Suppressor macrophage (primary cell): Measurements from ENCODE around the gene IFRD2.
"Not testable (repeated sequence)": the region's sequence is repeated elsewhere in the genome, so short reads cannot be mapped to it uniquely, and the experiment has no call there.

ENCODE experiments used
- DNase-seq, 4 experiments: peaks; one replicate each; pipeline ENCODE4 v3.0.0-alpha.2; 2020 to 2022

Gene IFRD2

DNA sequence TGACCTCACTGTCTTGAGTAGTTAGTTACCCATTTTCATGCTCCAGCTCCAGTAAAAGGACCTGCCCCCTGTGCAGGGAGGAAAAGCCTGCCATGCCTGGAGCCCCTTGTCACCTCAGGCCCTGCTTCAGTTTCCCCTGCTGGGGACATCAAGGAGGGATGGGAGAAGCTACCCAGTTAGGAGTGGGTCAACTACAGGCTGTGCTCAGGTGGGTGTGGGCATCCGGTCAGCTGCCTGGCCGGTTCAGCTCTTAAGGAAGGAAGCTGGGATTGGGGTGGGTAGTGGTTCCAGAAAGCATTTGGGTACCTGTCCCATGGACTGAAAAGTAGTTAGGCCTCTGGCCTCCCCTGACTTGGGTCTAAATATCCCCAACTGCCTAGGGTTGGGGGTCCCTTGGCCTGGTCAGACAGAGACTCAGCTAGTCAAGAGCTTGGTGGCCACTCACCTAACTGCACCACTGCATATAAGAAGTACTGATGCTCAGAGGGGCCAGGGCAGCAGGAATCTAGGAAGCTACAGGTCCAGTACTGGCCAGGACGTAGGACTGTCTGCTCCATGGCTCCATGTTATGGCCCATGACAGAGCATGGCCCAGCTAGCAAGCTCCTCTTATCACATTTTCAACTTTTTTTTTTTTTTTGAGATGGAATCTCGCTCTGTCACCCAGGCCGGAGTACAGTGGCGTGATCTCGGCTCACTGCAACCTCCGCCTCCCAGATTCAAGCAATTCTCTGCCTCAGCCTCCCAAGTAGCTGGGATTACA is 12.8 kb downstream of the IFRD2 start:
- DNase-seq = no peak

DNA sequence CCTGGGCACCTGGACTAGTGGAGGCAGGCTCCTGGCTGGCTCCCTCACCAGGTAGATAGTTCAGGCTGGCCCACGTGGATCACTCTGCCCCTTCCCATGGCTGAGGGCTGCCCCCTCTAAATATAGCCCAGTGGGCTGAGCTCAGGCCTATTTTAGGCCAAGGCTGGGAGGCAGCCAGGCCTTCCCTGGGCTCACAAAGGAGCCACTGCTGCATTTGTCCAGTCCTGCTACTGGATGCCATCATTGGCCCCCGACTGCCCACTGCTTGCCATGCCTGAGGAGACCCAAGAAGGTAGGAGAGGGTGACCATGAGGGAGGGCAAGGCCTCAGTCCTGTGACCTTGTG is 13.4 kb downstream of the IFRD2 start, which contains the start of gene LSMEM2:
Gene LSMEM2, plus strand, starts transcription at position 208 of the 345 bp plus-strand sequence. Its CDS starts 27 bp downstream, at position 235.
- no peak for DNase-seq

DNA sequence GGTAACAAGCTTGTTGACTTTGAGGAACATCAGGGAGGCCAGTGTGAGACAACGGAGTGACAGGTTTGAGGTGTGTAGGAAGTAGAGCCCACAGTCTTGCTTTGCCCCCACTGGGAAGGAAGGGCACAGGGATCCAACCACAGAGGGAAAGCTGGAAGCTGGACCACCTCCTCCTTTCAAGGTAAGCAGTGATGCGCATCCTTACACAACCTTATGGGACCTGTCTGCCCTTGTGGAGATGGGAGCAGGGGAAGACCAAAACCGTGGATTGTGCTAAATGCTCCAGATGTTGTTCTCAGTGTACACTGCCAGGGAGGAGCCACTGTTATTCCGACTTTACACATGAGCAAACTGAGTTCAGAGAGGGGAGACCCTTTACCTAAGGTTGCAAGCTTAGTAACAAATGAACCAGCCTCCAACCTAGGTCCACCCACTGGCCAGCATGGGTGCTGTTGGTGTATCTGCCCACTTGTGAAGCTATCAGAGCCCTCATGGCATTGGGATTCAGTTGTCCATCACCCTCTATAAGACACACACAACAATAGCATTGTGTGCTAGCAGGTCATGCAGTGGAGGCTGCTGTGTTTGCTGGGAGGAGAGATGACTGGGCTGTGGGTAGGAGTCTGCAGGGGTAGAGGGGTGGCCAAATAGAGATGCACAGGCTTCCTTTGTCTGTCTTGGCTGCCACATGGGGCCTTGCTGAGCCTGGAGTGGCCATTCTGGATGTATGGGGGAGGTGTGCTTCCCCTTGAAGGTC is 13.9 kb downstream of the IFRD2 start:
- DNase-seq = no peak

DNA sequence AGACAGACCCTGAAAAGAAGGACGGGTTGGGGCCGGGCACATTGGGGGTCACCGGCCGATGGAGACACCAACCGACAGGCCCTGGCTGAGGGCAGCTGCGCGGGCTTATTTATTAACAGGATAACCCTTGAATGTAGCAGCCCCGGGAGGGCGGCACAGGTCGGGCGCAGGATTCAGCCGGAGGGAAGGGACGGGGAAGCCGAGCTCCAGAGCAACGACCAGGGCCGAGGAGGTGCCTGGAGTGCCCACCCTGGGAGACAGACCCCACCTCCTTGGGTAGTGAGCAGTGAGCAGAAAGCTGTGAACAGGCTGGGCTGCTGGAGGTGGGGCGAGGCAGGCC is 15.5 kb downstream of the IFRD2 start:
- no peak for DNase-seq

DNA sequence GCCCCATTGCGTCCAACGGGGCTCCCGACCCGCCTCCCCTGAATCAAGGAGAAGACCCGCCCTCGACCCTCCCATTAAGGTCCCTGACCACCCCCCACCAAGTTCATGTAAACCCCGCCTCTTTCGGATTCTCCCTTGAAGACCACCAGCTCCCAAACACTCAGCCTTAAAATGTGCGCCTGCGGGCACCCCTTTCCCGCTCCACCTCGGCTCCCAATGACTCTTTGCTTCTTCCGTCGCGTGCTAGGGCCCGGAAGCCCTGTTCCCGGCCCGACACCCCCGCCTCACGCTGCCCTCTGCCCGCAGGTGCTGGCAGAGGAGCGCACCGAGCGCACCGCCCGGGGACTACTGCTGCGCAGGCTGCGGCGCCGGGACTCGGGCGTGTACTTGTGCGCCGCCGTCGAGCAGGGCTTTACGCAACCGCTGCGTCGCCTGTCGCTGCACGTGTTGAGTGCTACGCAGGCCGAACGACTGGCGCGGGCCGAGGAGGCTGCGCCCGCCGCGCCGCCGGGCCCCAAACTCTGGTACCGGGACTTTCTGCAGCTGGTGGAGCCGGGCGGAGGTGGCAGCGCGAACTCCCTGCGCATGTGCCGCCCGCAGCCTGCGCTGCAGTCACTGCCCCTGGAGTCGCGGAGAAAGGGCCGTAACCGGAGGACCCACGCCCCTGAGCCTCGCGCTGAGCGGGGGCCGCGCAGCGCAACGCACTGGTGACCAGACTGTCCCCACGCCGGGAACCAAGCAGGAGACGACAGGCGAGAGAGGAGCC is 16.1 kb downstream of the IFRD2 start:
- peak in 3 of 4 experiments; percentile 32 to 53 (median 42) for DNase-seq

DNA sequence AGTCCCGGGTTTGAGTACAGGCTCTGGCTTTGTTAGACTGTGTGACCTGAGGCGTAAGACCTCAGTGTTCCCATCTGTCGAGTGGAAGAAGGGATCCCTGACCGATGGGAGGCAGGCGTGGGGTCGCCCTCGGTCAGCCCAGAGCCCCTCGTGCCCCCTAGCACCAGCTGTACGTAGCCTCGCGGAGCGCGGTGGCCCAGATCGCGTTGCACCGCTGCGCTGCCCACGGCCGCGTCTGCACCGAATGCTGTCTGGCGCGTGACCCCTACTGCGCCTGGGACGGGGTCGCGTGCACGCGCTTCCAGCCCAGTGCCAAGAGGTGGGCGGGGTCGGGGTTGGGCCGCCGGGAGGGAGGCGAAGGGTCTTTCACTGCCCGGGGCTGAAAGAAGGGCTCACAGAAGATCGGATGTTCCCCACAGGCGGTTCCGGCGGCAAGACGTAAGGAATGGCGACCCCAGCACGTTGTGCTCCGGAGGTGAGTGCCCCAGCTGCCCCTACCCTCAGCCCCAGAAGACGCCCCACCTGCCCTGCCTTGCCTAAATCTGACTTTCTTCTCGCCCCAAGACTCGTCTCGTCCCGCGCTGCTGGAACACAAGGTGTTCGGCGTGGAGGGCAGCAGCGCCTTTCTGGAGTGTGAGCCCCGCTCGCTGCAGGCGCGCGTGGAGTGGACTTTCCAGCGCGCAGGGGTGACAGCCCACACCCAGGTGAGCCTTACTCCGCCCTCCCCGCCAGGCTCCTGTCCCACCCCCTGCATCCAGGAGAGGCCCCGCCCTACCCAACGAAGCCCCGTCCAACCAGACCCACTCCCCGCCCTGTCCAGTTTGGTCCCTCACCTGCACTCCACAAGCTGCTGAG is 16.9 kb downstream of the IFRD2 start:
- DNase-seq = peak in 1 of 4 experiments; percentile 38

DNA sequence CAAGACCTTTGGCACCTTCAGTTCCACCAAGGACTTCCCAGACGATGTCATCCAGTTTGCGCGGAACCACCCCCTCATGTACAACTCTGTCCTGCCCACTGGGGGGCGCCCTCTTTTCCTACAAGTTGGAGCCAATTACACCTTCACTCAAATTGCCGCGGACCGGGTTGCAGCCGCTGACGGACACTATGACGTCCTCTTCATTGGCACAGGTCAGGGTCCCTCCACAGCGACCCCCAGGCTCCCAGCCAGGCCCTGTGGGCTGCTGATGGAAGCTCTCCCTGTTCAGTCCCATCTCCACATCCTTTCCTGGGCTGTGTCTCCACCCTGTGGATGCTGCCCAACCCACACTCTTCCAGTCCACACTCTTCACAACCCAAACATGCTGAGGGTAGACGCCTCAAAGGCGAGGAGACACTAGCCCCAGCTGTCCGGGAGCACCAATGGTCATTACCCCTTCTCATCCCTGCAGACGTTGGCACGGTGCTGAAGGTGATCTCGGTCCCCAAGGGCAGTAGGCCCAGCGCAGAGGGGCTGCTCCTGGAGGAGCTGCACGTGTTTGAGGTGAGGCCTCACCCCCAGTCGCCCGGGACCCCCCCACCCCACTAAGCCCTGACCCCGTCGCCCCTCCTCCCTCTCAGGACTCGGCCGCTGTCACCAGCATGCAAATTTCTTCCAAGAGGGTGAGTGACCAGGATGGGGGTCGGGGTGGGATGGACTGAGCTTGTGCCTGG is 17.7 kb downstream of the IFRD2 start:
- peak; percentile 36 to 86 (median 63) for DNase-seq

DNA sequence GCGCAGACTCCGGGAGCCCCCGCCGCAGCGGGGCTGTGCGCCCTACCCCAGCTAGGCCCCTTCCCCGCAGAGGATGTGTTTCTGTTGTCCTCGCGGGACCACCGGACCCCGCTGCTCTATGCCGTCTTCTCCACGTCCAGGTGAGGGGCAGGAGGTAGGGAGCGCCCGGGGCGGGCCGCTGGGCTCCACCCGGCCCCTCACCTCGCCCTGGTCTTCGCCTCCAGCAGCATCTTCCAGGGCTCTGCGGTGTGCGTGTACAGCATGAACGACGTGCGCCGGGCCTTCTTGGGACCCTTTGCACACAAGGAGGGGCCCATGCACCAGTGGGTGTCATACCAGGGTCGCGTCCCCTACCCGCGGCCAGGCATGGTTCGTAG is 18.6 kb downstream of the IFRD2 start:
- no peak for DNase-seq

DNA sequence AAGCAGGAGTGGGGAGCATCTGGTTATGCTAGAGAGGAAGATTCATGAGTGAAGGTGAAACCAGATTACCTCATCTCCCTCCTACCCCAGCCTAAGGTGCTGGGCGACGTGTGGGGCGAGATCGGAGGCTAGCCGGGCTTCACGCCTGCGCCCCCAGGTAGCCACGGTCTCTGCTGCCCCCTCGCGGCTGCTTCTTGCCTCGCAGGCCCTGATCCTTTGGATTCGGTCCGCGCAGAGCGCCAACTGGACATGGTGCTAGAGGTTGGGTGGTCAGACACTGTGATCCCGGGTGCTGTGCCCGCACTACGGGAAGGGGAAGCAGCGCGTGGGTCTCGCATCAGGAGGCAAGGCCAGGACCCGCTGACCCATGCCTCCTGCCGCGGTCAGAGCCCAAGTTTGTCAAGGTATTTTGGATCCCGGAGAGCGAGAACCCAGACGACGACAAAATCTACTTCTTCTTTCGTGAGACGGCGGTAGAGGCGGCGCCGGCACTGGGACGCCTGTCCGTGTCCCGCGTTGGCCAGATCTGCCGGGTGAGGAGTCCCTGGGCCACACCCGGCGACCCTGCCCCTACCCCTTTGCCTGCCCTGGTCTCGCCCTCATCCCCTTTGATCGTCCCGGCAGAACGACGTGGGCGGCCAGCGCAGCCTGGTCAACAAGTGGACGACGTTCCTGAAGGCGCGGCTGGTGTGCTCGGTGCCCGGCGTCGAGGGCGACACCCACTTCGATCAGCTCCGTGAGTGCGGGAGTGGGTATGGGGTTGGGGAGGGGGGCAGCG is 19.1 kb downstream of the IFRD2 start:
- DNase-seq = peak; percentile 84 to 96 (median 92)

DNA sequence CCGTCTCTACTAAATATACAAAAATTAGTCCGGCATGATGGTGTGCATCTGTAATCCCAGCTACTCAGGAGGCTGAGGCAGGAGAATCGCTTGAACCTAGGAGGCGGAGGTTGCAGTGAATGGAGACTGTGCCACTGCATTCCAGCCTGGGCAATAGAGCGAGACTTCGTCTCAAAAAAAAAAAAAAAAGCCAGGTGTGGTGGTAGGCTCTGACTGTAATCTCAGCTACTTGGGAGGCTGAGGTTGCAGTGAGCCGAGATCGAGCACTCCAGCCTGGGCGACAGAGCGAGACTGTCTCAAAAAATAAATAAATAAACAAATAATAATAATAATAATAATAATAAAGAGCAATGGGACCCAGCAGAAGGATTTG is 19.7 kb downstream of the IFRD2 start:
- not testable (repeated sequence) for DNase-seq

DNA sequence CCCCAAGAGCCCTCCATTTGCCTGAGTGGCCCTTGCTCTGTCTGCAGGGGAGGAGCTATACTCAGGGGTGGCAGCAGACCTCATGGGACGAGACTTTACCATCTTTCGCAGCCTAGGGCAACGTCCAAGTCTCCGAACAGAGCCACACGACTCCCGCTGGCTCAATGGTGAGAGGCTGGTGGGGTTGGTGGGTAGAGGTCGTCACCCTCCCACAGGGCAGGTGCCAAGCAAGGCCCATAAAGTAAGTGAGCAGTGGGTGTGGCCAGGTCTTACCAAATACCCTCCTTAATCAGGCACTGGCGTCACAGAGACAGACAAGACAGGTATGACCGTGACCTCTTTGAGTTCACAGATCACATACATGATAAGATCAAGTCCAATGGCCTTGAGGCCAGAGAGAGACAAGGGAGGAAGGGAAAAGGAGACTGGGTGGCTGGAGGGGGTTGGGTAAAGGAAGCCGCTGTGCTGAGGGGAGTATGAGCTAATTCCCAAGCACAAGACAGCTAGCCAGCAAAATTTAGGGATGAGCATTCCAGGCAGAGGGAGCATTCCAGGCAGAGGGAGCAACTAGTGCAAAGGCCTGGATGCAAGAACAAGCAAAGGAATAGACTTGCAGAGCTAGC is 20.8 kb downstream of the IFRD2 start:
- DNase-seq = no peak

DNA sequence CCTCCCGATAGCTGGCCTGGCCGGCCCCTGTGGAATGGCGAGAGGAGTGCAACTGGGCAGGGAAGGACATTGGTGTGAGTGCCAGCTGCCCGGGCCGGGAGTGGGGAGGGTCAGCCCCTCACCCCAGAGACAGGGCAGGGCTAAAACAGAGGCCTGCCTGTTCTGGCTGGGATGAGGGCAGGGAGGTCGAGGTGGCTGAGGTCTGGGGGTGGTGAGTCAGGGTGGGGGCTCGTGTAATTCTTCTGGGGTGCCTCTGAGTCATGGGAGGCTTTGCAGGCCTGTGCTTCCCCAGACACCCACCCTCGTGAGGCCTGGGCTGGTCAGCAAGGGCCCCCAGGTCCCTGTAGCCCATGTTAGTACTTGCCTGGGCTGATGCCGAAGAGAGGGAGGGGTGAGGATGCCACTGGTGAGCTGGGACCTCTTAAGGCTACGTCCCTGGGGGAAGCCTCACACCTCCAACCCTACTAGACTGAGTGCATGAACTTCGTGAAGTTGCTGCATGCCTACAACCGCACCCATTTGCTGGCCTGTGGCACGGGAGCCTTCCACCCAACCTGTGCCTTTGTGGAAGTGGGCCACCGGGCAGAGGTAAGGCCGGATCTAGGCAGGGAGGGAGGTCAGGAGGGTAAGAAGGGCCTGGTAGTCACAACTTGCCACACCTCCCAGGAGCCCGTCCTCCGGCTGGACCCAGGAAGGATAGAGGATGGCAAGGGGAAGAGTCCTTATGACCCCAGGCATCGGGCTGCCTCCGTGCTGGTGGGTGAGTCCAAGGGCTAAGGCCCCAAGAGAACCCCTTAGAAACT is 21.6 kb downstream of the IFRD2 start:
- no peak for DNase-seq

DNA sequence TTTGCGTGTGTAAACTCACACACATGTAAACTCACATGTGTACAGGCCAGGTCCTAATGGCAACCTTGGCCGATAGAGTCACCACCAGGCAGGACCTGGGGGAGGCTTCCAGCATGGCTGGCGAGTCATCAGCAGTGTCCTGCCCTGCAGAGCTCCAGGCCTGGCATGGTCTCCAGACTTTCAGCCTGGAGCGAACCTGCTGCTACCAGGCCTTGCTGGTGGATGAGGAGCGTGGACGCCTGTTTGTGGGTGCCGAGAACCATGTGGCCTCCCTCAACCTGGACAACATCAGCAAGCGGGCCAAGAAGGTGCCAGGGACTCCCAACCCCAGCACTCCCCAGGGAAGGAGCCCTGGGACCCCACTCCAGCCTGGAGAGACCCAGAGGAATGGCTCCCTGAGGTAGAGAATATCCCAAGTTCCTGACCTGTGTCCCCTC is 22.2 kb downstream of the IFRD2 start:
- DNase-seq = no peak

DNA sequence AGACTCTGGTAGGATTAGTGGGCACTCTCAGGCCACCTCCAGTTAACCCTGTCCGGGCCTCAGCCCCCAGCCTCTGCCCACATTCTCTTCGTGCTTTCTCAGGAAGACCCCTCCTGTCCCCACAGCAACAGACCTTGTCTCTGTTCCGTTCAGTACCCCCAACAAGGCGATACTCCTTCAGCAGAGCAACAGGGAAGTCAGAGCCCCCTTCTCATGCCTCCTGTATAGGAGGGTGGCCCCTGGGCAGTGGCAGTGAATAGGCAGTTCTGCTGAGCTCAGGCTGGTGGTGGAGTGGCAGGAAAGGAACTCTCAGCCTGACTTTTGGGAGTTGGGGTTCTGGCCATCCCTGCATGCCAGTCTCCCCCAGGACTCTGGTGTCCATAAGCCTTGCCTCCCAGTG is 22.8 kb downstream of the IFRD2 start:
- DNase-seq = no peak

DNA sequence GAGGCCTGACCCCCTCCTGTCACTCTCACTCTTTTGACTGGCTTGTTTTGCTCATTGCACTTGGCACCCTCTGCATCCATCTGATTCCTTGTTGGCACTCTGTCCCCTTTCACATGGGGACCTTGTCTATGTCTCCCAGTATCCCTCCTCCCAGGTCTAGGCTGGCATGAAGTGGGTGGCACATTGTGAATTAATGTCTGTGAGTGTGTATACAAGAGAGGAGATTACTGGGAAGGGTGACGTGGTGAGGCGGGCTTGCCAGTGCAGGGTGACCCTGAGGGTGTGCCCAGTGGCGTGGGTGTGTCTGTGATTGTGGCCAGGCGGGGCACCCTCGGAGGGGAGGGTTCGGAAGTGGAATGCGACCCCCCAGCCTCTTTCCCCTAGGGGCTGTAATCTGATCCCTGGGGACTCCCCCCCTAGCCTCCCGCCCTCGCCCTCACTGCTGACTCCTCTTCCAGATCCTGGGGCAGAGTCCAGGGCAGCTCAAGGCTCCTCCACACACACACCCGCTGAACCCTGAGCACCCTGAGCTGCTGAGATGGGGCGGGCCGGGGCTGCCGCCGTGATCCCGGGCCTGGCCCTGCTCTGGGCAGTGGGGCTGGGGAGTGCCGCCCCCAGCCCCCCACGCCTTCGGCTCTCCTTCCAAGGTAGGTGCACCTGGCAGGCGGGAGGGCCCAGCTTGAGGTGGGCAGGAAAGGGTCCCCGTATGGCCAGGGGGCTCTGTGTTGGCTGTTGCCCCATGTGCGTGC is 23.4 kb downstream of the IFRD2 start, which contains the start of gene SEMA3B:
Gene SEMA3B, plus strand, starts transcription at position 445 of the 749 bp plus-strand sequence. Its CDS starts 94 bp downstream, at position 539.
- no peak for DNase-seq

DNA sequence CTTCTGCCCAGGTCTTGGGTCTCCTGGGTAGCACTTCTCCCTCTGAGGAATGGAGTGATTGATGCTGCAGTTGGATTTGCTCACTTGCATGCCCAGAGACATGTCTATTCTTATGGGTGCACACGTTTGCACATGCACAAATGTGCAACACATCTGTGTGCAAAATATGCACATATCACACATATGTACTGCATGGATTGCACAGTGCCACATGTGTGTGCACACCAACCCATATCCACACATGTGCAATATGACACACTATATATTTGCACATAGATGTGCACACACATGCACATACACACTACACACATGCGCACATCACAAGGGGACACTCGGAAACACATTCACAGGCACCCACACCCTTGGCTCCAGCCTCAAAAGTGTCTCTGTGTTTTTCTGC is 24.0 kb downstream of the IFRD2 start:
- DNase-seq = no peak

DNA sequence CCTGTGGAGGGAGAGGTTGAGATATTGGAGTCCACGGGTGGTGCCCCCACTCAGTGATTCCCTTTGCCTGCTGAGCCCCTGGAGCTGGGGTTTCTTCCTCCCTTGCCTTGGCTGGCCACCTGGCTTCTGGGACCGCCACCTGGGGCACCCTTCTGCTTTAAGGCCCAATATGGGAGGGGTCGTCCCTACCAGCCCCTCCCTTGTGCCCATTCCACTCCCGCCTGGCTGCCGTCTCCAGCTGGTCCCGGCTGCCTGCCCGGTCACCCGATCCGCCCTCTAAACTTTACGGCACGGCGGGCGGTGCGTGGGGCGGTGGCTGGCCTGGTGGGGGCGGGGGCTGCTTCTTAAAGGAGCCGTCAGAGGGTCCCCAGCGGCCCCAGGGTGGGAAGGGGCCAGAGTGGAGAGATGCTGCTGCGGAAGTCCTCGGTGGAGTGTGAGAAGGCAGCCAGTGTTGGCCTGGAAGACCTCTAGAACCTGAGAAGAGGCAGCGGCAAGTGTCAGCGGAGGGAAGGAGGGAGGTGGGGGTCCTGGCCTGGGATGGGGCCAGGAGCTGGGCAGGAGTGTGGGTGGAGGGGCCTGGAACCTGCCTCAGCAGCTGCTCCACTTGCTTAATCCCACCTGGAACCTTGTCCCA is 24.8 kb downstream of the IFRD2 start:
- DNase-seq = no peak

DNA sequence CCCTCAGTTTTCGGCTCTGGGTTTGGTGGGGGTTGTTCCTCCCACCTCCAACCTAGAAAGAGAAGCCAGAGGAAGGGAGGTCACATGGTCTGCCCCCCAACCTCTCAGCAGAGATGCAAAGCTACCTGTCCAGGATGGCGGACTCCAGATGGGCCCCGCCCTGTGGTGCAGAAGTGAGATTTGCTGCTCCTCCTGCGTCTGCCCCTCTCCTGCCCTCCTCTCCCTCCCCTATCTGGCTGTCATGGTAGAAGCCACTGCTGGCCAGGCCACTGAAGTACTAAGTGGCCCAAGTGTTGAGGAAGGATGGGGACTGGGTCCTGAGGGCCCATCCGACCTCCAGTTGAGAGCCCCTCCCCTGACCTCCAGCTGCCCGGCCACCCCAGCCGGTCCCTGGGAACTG is 25.4 kb downstream of the IFRD2 start:
- DNase-seq = no peak
